ENCODE results near the gene SHANK1.

Gene SHANK1

DNA sequence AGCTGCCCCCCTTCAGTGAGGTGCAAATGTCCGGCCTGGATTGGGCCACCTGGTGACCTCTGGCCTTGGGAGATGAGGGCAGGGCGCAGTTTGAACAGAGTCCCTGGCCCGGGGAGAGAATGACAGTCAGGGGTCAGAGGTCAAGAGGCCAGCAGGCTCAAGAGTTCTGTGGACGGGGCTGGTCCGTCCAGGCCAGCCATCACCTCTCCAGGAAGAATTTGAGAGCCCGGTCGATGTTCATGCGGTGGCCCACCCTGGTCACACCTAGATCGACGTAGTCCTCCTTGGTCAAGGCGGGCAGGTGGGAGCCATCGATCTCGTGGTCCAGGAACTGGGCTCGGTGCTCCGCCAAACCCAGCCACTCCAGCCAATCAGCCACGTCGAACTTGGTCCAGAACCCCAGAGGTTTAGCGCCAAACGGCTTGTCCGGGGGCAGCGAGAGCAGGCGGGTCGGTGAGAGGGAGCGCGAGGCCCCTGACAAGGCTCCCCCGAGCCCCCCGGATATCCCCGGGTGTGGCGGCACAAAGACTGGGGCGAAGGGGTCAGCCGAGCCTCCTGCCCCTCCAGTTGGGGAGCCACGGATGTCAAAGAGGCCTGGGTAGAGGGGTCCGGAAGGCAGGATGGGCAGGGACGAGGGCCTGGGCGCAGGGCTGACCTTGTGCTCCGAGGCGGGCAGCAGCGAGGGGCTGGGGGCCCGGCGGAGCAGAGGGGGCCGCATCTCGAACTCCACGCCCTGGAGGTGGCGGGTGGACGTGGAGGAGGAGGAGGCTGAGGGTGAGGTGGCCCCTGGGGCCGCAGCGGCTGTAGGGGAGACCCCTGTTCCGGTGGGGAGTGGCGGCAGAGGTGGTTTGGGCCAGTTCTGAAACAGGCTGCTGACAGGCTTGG lies 57.6 kb downstream of the SHANK1 start:
- Histone ChIP-seq H3K36me3 (replicated peaks; ENCODE audit: low read depth, low read length) (no peaks in the 10 kb centered on the region), H3K4me1 (ENCODE audit: low read length) (no peaks in the 10 kb centered on the region), H4K20me1 (ENCODE audit: insufficient read depth, low read length) (no peaks in the 10 kb centered on the region), H3K27me3 (ENCODE audit: low read depth, low read length) (no peaks in the 10 kb centered on the region), H3K9me3 (ENCODE audit: insufficient read depth, low read length) (no peaks in the 10 kb centered on the region), H3K4me3 (ENCODE audit: low read length) (no peak overlapping the region), H3K4me2 (ENCODE audit: low read length) (no peak overlapping the region), H3K9ac (ENCODE audit: low read length) (no peak overlapping the region), H3K79me2 (ENCODE audit: low read length) (no peaks in the 10 kb centered on the region), H2AFZ (ENCODE audit: low read depth, low read length) (no peak overlapping the region), H3K27ac (ENCODE audit: low read length) (no peak overlapping the region)
- TF ChIP-seq, protein P1, sequence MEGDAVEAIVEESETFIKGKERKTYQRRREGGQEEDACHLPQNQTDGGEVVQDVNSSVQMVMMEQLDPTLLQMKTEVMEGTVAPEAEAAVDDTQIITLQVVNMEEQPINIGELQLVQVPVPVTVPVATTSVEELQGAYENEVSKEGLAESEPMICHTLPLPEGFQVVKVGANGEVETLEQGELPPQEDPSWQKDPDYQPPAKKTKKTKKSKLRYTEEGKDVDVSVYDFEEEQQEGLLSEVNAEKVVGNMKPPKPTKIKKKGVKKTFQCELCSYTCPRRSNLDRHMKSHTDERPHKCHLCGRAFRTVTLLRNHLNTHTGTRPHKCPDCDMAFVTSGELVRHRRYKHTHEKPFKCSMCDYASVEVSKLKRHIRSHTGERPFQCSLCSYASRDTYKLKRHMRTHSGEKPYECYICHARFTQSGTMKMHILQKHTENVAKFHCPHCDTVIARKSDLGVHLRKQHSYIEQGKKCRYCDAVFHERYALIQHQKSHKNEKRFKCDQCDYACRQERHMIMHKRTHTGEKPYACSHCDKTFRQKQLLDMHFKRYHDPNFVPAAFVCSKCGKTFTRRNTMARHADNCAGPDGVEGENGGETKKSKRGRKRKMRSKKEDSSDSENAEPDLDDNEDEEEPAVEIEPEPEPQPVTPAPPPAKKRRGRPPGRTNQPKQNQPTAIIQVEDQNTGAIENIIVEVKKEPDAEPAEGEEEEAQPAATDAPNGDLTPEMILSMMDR (IDR thresholded peaks at IDR 0.05; ENCODE audit: low read depth, low read length) = no peak
- TF ChIP-seq EZH2phosphoT487 (IDR thresholded peaks at IDR 0.05; ENCODE audit: low read depth) = no peak

DNA sequence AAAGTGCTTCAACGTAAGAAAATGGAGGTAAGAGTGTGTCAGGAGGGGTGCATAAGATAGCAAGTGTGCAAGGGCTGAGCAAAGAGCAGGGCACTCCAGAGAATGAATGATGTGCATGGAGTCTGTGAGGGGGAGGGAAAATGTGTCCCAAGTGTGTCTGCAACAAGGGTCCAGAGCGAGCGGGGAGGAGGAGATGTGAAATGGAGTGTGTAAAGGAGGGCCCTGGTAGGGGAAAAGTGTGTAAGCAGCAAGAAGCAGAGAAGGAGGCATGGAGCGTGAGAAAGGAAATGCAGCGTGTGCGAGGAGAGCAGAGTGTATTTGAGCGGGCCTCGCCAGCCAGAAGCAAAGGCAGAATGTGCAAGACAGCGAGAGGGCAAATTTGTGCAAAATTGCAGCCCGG lies 58.6 kb downstream of the SHANK1 start:
- Histone ChIP-seq H3K4me1 (ENCODE audit: low read length) (no peaks in the 10 kb centered on the region), H3K9me3 (ENCODE audit: insufficient read depth, low read length) (no peaks in the 10 kb centered on the region), H3K4me2 (ENCODE audit: low read length) (no peak overlapping the region), H4K20me1 (ENCODE audit: insufficient read depth, low read length) (no peaks in the 10 kb centered on the region), H3K36me3 (replicated peaks; ENCODE audit: low read depth, low read length) (no peaks in the 10 kb centered on the region), H3K4me3 (ENCODE audit: low read length) (no peak overlapping the region), H3K79me2 (ENCODE audit: low read length) (no peaks in the 10 kb centered on the region), H3K9ac (ENCODE audit: low read length) (no peak overlapping the region), H3K27ac (ENCODE audit: low read length) (no peak overlapping the region), H3K27me3 (ENCODE audit: low read depth, low read length) (no peaks in the 10 kb centered on the region), H2AFZ (ENCODE audit: low read depth, low read length) (no peak overlapping the region)
- TF ChIP-seq, protein P1 (IDR thresholded peaks at IDR 0.05; ENCODE audit: low read depth, low read length) = no peak
- no peak for TF ChIP-seq EZH2phosphoT487 (IDR thresholded peaks at IDR 0.05; ENCODE audit: low read depth)

- no peak for TF ChIP-seq EZH2phosphoT487 (IDR thresholded peaks at IDR 0.05; ENCODE audit: low read depth)
- TF ChIP-seq, protein P1 (IDR thresholded peaks at IDR 0.05; ENCODE audit: low read depth, low read length) = no peak
- peaks cover under 1% of the 10 kb centered on the region; the same call in 1 of the 2 replicates for H3K9me3 ChIP-seq (ENCODE audit: insufficient read depth, low read length)
- H3K9ac ChIP-seq (ENCODE audit: low read length) = no peak overlapping the region
- H3K27me3 ChIP-seq (ENCODE audit: low read depth, low read length) = peaks cover 2% of the 10 kb centered on the region; the same call in 1 of the 2 replicates
- H2AFZ ChIP-seq (ENCODE audit: low read depth, low read length) = no peak overlapping the region
- no peak overlapping the region for H3K4me2 ChIP-seq (ENCODE audit: low read length)
- H3K79me2 ChIP-seq (ENCODE audit: low read length) = no peaks in the 10 kb centered on the region
- no peak overlapping the region for H3K27ac ChIP-seq (ENCODE audit: low read length)
- H3K4me1 ChIP-seq (ENCODE audit: low read length) = no peaks in the 10 kb centered on the region
- no peaks in the 10 kb centered on the region for H3K36me3 ChIP-seq (replicated peaks; ENCODE audit: low read depth, low read length)
- H4K20me1 ChIP-seq (ENCODE audit: insufficient read depth, low read length) = no peaks in the 10 kb centered on the region
- no peak overlapping the region for H3K4me3 ChIP-seq (ENCODE audit: low read length)
Observed at GRCh38 chr19:50660088-50660366, 59.6 kb downstream of the SHANK1 start.

DNA sequence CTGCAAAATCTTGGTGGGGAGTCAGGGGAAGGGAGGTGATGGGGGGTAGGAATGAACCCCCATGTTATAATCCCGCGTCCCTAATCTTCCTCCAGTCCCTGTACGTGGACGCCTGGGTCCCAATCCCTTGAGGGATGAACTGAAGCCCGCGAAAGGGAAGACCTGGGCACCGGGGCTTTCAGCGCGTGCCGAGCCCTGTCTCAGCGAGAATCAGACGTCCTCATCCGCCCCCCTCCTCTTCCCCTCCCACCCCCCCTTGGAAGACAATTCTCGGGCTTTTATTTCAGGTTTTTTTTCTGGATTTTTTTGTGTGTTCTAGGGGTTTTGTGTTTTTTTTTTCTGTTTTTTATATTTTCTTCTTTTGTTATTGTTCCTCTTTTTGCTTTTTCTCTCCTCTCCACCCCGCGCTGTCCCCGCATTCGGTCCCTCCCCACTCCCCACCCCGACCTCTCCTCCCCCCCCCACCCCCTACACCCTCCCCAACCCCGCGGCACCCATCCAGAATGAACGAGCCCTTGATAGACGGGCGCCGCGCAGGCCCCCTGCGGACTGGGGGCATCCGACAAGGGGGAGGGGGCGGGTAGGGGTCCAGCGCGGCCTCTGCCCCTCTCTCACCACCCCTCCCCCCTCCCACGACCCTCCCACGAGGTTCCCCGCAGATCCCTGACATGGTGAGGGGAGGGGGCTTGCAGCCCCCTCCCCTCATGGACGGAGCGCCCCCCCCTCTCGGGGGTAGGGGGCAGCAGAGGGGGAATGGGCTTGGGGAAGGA lies 60.1 kb downstream of the SHANK1 start:
- Histone ChIP-seq H3K27me3 (ENCODE audit: low read depth, low read length) (peaks cover 7% of the 10 kb centered on the region; the same call in 1 of the 2 replicates), H3K4me2 (ENCODE audit: low read length) (no peak overlapping the region), H3K79me2 (ENCODE audit: low read length) (no peaks in the 10 kb centered on the region), H3K27ac (ENCODE audit: low read length) (no peak overlapping the region), H3K9ac (ENCODE audit: low read length) (no peak overlapping the region), H2AFZ (ENCODE audit: low read depth, low read length) (no peak overlapping the region), H3K4me3 (ENCODE audit: low read length) (no peak overlapping the region), H3K9me3 (ENCODE audit: insufficient read depth, low read length) (peaks cover 4% of the 10 kb centered on the region; the same call in 1 of the 2 replicates), H4K20me1 (ENCODE audit: insufficient read depth, low read length) (no peaks in the 10 kb centered on the region), H3K36me3 (replicated peaks; ENCODE audit: low read depth, low read length) (no peaks in the 10 kb centered on the region), H3K4me1 (ENCODE audit: low read length) (no peaks in the 10 kb centered on the region)
- no peak for TF ChIP-seq EZH2phosphoT487 (IDR thresholded peaks at IDR 0.05; ENCODE audit: low read depth)
- TF ChIP-seq, protein P1 (IDR thresholded peaks at IDR 0.05; ENCODE audit: low read depth, low read length) = no peak
